ENCODE data around the gene CMIP.

Gene CMIP

DNA sequence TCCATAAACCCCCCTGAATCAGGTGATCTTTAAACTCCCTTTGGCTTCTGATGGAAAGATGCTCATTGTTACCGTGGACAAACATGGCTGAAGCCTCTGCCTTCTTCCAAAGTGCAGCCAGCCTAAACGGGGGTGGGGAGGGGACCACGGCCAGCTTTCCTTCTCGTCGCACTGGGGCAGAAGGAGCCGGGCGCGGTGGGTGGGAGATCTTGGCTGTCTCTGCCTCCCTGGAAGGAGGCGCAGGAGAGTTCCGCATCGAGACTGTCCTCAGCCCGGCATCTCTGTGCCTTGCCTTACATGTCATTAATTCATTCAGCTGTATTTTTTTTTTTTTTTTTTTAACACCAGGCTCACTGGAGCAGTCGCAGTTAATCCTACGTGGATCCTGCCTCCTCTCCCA lies 171.2 kb downstream of the CMIP start:
- DNase-seq (ENCODE audit: low read depth in 1 of 2, low spot score in 1 of 2), result no peak

DNA sequence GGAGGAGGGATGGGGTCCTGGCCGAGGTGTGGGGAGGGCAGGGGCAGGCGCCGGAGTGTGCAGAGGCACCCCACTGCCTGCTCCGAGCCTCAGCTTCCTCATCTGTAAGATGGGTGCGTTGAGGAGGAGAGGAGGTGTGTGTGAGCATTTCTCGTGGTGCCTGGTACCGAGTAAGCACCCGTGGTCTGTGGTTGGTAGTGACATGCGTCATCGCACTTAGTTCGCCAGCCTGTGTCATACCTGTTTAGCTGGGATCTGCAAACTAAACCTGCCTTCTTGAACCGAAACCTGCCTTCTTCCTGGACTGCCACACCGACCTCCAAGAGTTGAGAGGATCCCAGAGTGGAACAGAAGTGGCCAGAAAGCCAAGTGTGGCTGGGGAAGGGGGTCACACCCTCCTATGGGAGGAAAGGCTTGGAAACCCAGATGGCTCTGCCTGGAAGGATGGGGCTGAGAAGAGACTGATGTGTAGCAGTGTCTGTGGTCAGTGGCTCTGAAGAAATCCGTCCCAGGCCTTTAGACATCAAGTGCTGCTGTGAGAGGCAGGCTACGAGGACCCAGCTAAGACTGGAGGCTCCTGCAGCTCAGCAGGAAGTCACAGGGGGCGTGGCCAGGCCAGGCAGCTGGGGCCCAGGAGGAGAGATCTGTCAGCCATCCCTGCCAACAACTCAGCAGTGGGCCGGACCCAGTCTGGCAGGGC lies 171.9 kb downstream of the CMIP start:
- DNase-seq (ENCODE audit: low read depth in 1 of 2, low spot score in 1 of 2), result peak; percentile 55 to 62

DNA sequence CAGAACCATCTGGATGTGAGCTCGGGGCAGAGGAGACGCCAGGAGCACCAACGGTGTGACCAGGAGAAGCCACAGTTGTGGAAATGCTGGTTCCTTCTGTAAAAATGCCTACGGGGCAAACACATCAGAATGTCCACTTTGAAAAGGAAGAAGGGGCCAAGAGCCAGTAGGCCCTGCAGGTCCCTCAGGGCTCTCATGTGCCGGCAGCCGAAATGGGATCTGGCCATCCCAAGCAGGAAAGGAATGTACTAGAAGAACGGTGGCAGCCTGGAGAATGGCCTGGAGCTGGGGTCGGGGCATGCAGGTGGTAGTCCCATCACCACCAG lies 172.4 kb downstream of the CMIP start:
- no peak for DNase-seq (ENCODE audit: low read depth in 1 of 2, low spot score in 1 of 2)

DNA sequence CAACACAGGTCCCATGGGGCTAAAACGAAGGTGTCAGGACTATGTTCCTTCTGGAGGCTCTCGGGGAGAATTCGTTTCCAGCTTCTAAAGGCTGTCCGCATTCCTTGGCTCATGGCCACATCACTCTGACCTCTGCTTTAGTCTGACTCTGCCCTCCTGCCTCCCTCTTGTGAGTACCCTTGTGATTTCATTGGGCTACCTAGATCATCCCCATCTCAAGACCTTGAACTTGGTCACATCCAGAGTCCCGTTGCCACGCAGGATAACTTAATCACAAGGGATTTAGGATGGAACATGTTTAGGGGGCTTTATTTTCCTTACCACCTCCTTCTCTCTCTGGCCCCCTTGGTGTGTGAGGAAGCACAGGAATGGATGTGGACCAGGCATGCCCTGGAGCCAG lies 173.6 kb downstream of the CMIP start:
- no peak for DNase-seq (ENCODE audit: low read depth in 1 of 2, low spot score in 1 of 2)

DNA sequence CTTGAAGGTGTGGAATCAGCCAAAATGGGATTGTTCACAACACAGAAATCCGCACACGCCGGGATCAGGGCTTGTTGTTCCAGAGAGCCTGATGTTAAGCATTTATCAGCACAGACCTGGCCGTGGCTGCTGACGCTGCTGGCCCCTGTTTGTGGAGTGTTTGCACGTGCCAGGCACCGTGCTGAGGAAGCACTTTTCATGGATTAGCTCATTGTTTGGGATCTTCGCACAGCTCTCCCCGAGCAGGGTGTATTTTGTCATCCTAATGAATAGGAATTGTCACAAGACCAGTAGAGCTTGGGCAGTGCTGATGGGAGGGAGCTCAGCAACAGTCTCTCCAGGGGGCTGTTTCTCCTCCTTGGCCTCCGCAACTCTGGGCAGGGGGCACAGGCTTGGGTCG lies 174.1 kb downstream of the CMIP start:
- no peak for DNase-seq (ENCODE audit: low read depth in 1 of 2, low spot score in 1 of 2)

DNA sequence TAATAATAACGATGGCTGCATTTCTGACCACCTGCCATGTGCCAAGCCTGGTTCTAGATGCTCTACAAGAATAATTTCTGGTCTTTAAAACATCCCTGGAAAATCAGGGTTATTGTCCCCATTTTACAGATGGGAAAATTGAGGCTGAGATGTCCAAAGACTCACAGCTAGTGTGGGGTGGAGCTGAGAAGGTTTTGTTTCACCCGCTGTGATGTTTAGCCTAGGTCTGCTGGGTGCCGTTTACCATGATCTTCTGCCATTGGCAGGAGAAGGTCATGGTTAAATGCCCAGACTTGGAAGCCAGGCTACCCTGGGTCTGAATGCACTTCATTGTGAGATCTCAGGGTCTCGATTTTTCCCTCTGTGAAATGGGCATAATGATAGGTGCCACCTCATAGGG lies 175.4 kb downstream of the CMIP start:
- DNase-seq (ENCODE audit: low read depth in 1 of 2, low spot score in 1 of 2), result no peak

DNA sequence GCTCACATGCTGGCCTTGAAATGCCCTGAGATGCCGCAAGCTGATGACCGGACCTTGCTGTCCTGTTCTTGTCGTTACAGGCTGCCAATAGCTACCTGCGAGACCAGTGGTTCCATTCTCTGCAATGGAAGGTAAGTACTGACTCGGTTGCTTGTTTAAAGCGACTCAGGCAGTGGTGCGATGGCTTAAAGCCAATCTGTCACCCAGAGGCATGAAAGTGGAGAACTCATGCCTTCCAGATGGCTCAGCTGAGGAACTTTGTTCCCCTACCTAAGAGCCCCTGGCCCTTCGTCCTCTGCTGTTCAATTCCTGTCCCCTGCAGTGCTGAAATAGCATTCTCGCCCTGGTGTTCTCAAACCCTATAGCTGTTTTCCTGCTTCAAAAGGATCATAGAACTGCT lies 176.2 kb downstream of the CMIP start:
- DNase-seq (ENCODE audit: low read depth in 1 of 2, low spot score in 1 of 2), result no peak

DNA sequence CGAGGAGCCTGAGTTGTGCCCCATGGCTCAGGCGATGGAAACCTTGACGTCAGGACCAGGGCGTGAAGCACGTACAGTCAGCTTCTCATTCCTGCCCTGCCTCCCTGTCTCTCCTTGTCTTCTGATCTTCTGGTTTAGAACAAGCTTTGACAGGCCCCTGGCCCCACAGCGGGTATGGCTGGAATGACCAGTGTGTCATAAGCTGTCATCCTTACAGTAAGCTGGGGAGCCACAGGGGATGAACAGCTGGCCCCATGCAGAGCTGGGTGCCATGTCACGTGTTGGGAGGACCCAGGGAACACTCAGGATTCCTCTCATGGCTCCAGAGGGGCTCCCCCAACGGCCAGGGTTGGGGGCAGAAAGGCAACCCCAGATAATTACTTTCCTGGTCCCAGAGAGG lies 176.9 kb downstream of the CMIP start:
- DNase-seq (ENCODE audit: low read depth in 1 of 2, low spot score in 1 of 2), result no peak

DNA sequence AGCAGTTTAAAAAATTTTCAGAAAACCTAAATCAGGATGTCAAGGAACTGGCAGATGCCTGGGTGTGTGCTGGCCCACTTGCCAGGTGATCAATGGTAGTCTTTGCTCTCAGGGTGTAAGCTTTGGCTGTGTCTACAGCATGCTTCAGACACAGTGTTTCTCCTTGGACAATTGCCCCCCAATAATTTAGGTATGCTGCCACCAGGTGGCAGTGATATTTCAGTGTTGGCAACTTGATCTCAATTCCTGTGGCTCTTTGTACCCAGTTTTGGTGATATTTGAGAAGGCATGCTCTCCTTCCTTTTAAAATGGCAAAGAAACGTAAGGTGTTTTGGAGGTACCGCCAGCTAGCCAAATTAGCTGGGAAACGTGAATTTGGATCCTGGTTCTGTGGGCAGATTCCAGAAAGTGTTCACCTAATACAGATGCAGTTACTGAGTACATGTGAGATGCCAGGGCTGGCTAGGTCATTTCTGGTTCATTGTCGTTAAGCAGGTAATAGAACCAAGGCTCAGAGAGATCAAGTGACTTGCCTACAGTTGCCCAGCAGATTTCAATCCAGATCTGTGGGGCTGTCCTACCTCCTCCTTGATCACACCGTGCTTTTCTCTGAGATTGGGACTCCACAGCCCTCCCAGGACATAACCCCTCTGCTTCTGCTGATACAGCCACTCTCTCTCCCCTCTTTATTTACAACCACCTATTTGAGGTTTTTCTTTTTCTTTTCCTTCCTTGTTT lies 178.9 kb downstream of the CMIP start:
- DNase-seq (ENCODE audit: low read depth in 1 of 2, low spot score in 1 of 2), result peak; percentile 17 to 21

DNA sequence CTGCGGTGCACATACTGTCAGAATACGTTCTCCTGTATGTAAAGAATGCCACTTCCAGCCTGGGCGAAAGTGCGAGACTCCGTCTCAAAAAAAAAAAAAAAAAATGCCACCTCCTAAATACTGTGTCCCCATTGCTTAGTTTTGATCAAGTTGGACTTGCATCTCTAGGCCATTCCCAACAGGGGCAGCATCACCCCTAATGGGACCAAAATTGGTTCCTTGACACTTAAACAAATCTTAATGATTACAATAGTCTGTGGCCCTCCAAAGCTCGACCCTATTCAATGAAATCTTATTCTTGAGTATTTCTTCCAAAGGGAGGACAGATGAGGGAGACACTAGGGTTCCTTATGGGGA lies 179.8 kb downstream of the CMIP start:
- no peak for DNase-seq (ENCODE audit: low read depth in 1 of 2, low spot score in 1 of 2)

DNA sequence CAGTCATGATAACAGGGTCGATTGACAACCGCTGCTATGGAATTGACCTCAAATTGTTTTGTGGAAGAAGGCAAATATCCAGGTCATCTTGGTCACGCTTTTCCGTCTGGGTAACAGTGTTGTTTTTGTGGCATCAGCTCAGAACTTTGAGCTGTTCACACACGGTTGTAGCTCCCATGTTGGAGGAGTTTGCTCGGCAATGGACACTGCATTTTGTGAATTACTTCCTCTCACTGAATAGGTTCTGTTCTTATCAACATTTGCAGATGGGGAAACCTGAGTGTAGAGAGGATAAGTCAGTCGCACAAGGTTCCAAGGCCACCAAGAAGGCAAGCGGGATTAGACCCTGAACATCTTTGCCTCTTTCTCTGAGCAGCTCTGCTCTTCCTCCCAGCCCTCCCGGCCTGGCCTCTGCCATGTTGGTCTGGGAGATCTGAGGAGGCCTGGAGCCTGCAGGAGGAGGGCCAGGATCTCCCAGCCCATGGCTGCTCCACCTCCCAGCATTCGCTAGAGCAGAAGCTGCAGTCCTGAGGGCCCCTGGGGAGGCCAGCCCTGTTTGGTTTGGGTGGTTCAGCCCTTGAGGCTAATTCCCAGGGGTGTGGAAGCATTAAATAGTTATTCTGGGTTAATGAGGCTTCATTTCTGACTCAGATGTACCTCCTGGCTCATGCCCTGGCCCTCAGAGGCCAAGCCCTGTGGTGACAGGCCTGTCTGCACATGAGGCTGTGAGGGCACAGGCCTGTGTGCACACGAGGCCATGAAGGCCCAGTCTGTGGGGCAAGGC lies 180.3 kb downstream of the CMIP start:
- no peak for DNase-seq (ENCODE audit: low read depth in 1 of 2, low spot score in 1 of 2)

DNA sequence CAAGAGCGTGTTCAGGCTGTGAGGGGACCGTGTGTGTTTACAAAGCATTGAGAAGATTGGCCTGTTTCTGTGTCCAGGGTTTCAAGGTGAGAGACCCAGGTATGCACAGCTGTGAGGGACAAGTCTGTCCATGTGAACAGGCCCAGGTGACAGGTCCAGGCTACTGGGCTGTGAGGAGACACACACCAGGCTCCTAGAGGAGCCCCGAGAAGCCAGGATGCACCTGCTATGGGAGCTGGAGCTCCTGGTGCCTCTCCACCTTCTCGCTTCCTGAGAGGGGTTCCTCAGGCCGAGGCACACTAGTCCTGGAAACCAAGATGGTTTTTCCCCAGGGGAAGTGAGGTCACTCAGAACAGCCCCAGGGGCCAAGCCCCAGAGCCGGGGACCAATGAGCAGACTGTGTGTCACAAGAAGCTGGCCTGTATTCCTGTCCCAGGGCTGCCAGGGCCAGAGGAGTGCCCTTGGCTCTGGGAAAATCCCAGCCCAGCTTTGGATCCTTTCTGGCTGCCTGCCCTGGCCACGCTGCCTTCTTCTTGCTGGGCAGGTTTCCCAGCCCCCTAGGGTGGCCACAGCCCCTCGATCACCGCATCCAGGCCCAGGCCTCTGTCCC lies 181.0 kb downstream of the CMIP start:
- no peak for DNase-seq (ENCODE audit: low read depth in 1 of 2, low spot score in 1 of 2)

DNA sequence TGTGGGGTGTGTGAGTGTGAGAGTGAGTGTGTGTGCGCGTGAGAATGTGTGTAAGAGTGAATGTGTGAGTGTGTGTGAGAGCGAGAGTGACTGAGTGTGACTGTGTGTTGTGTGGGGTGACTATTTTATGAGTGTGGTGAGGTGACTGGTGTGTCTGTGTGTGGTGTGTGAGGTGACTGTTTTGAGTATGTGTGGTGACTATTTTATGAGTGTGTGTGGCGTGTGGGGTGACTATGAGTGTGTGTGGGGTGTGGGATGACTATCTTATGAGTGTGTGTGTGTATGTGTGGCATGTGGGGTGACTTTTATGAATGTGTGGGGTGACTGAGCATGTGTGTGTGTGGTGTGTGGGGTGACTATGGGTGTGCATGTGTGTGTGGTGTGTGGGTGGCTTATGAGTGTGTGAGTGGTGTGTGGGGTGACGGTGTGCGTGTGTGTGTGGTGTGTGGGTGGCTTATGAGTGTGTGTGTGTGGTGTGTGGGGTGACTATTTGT lies 181.6 kb downstream of the CMIP start:
- no peak for DNase-seq (ENCODE audit: low read depth in 1 of 2, low spot score in 1 of 2)

DNA sequence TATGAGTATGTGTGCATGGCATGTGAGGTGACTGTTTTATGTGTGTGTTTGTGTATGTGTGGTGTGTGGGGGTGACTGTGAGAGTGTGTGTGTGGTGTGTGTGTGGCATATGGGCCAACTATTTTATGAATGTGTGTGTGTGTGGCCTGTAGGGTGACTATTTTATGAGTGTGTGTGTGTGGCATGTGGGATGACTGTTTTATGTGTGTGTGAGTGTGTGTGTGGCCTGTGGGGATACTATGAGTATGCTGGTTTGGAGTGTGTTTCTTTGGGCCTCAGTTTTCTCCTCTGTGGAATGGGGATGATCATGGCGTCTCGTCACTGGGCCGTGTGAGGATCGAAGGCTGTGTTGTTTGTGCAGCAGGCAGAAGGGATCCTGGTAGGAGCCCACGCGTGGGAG lies 182.4 kb downstream of the CMIP start:
- DNase-seq (ENCODE audit: low read depth in 1 of 2, low spot score in 1 of 2), result no peak

DNA sequence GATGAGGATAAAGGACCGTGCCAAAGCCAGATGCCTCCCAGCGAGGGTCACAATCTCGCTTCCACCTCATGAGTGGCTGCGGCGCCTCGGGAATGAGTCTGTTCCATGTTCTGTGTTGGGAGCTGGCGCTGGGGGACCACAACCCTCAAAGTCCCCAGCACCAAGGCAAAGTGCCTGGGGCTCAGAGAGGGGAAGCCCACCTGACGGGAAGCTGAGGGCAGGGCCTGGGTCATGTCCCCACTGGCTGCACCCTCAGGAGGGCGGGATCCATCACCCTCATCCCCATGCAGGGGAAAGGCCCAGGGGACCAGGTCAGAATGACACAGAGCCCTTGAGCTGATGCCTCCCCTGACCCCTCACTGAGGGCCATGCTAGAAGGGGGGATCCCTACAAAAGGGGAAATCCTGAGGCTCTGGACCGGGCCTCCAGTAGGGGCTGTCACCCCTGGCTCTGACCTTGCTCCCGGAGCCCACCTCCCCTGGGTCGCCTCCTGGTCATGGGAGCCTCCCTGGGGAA lies 183.2 kb downstream of the CMIP start:
- DNase-seq (ENCODE audit: low read depth in 1 of 2, low spot score in 1 of 2), result no peak

DNA sequence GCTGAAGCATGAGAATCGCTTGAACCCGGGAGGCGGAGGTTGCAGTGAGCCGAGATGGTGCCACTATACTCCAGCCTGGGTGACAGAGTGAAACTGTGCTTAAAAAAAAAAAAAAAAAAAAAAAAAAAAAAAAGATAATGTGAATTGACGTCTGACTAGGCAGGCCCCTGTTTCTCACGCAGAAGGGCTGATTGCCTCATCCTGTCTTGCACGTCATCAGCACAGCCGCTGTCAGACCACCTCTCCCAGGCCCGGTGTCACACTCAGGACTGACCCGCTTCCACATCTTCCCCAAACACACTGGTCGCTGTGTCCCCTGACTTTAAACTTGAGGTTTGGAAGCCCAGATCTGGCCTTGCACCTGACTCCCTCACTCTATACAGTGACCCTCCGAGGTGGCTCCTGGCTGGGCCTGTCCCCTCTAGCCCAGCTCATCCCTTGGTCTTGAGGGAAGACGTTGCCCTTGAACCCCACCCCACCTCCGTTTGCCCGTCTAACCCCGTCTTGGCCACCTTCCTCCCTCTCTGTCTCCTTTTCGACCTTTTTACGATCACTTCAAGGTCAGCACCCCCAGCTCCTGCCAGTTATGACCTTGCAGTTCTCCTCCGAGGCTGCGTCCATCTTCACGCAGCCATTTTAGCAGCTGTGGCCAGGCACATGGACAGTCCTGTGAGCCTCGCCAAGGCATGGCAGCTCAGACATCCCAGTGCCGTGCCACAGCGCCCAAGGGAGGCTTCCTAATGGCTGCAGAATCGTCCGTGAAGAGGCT lies 184.6 kb downstream of the CMIP start:
- no peak for DNase-seq (ENCODE audit: low read depth in 1 of 2, low spot score in 1 of 2)

DNA sequence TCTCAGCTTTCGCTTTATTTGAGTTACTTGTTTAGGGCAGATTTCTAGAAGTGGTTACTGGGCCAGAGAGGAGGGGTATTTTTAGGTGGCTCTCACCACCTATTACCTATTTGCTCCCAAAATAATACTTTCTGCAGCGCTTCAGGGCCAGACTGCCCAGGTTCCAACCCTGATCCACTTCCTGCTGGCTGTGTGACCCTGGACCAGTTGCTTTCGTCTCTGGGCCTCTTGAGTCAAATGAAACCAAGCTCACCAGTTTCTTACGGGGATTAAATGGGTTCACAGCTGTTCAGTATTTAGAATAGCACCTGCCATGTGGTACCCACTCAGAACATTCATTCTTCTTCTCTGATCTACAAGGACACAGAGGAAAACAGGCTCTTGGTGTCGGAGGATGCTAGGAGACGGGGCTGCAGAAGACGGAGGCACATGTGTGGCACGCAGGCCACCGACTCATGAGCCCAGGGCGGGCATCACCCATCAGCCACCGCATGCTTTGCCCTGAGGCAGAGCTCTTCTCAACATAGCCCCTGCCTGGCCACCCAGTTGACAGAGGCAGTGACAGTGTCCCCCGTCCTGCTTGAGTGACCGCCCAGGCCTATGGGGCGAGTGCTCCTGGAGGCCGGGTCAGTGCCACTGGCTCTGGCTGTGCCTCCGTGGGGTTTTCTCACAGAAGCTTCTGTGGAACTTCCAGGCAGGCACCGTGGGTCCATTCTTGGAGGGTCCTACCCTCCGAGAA lies 185.5 kb downstream of the CMIP start:
- no peak for DNase-seq (ENCODE audit: low read depth in 1 of 2, low spot score in 1 of 2)

DNA sequence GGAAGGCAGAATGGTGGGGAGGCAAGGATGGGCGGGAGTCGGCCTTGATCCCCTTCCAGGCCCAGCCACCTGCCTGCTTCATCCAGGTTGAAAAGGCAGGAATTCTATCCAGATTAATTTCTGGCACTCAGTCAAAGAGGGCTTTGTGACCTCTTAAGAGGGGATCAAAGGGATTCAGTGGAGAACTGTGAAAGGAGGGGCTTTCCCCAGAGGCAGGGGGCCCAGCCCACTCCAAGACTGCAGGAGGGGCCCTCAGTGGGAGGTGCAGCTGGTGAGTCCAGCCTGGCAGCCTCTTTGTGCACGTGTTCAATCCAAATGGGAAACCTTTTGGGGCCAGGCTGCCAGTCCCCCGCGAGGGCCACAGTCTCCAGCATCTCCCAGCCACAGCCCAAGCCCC lies 186.0 kb downstream of the CMIP start:
- DNase-seq (ENCODE audit: low read depth in 1 of 2, low spot score in 1 of 2), result no peak

DNA sequence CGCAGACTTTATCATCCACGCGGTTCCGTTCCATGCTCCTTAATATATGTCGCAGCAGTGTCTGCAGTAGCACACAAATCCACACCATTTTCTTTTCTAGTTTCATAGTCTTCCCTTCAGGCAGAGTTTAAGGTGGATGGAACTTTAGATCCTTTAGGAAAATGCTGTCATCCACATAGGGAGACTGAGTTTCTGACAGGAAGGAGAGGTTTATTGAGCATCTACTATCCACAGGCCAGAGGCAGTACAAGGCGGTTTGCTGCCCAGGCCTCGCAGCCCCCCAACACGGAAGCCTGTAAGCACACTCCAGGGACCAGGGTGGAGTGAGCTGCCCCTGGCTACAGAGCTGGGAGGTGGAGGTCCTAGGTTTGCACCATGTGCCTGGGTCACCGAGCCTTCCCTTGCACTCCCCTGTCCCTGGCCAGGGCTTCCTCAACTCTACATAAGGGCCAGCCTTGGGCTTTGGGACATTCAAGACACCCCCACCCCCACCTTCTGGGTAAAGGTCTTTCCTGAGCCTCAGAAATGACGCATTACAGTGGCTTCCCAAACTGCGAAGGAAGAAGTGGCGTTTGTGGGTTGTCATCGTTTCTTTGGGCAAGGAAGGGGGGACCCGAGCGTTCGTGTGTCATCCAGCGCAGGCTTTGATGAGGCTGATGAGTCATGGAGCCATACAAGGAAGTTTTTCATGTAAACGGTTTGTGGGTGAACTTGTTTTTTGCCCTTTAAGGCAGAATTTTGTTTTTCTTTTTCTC lies 188.0 kb downstream of the CMIP start:
- peak; percentile 62 to 67 for DNase-seq (ENCODE audit: low read depth in 1 of 2, low spot score in 1 of 2)

All from activated T-helper 1 cell treated with anti-CD3 and anti-CD28 coated beads, Interleukin-2, amount 50 U/mL, for 16 hours (primary cell).